ENCODE results near the gene CEP85. TPM values are rescaled to one million over a fixed set of nuclear protein-coding genes. Genes with fewer than 3 reads are reported as not detected.

Gene CEP85
- total and polyA plus RNA-seq, 9 of the 15 experiments (the other 6 are each of a cell fraction or from before 2014, with no cell fraction given), result 42.1 to 140 (median 92.6) TPM

- TF ChIP-seq ZNF785 (CRISPR knock-in tag; IDR thresholded peaks at IDR 0.05) (no peak), RB1 (IDR thresholded peaks at IDR 0.05; ENCODE audit: low read depth) (no peak), CC2D1A (IDR thresholded peaks at IDR 0.05) (0 out of 2 replicates have a peak, but pooled peaks have one; percentile 3)
Measured at GRCh38 chr1:26318338-26319064, 84.5 kb downstream of the CEP85 start (continued).

GRCh38 chr1:26320896-26321295 lies 86.9 kb downstream of the CEP85 start:
- Histone ChIP-seq H2AFZ (ENCODE audit: low read depth, low read length) (no peak overlapping the region), H3K4me3 (no peak overlapping the region), H4K20me1 (replicated peaks; ENCODE audit: control insufficient read depth, insufficient read depth, low read length) (no peaks in the 10 kb centered on the region), H3K4me1 (replicated peaks in 1 of 2; ENCODE audit: control insufficient read depth in 2 of 2, insufficient read depth in 2 of 2, low read length in 2 of 2) (peaks cover 45 to 55% of the 10 kb centered on the region in 2 experiments), H3K36me3 (ENCODE audit: control insufficient read depth, insufficient read depth, low read length) (peaks cover 19% of the 10 kb centered on the region; the same call in 2 of the 3 replicates), H3K4me2 (ENCODE audit: insufficient read depth, low read length) (no peak overlapping the region), H3K27me3 (ENCODE audit: control insufficient read depth in 2 of 2, insufficient read depth in 2 of 2, low read length in 2 of 2) (no peaks in the 10 kb centered on the region), H3K79me2 (ENCODE audit: control insufficient read depth, insufficient read depth, low read length) (peaks cover 2% of the 10 kb centered on the region; the same call in 1 of the 3 replicates), H3K27ac (ENCODE audit: extremely low read depth, low read depth, low read length) (no peak overlapping the region), H3K9me3 (replicated peaks; ENCODE audit: control insufficient read depth, insufficient read depth, low read depth, low read length) (no peaks in the 10 kb centered on the region), H3K9me1 (ENCODE audit: control insufficient read depth, insufficient read depth, low read length) (no peaks in the 10 kb centered on the region), H3K9ac (ENCODE audit: insufficient read depth in 1 of 2, low read depth in 2 of 2, low read length in 2 of 2) (peak overlapping the region in 1 of 2 experiments; percentile 65; a peak in 2 of 4 replicates)
- FAIRE-seq (no peak), DNase-seq (ENCODE audit: extremely low read depth in 1 of 4, low spot score in 3 of 4) (no peak), ATAC-seq (peak; percentile 3)
- 59% methylated on average over 2 of the region's 2 CpGs for WGBS (ENCODE audit: insufficient coverage, low coverage, missing lambda C conversion rate)
- BruUV-seq (replicated peaks), result no TSS peak
- intact Hi-C loops (cut with micrococcal nuclease), result loop anchor here (1.0 to 5.0 kb wide), 6 partner anchors 36 to 209 kb away; partner anchors contain the start of genes CATSPER4 and PDIK1L
- in situ Hi-C loops (cut with MboI), result loop anchor here (5.0 kb wide), 1 partner anchor 34 kb away; no protein-coding TSS in a partner anchor
- ChIA-PET POLR2A (interaction anchor here (0.6 to 2.8 kb wide), 11 partner anchors 10 to 150 kb away, joined by 3 to 19 read pairs (median 4); partner anchors contain the start of gene SH3BGRL3), CTCF (ENCODE audit: low intra/inter-chr PET ratio) (interaction anchor here (0.5 to 4.4 kb wide), 6 partner anchors 35 to 232 kb away, joined by 3 to 31 read pairs (median 6); no protein-coding TSS in a partner anchor)
- TF ChIP-seq CHD1 (IDR thresholded peaks at IDR 0.05; ENCODE audit: low read length) (no peak), HES1 (IDR thresholded peaks at IDR 0.05; ENCODE audit: low read depth) (no peak), RB1 (IDR thresholded peaks at IDR 0.05; ENCODE audit: low read depth) (0 out of 2 replicates have a peak, but pooled peaks have one; percentile 32), CTBP1 (IDR thresholded peaks at IDR 0.05; ENCODE audit: borderline replicate concordance) (no peak), SAFB (IDR thresholded peaks at IDR 0.05; ENCODE audit: borderline replicate concordance, low read depth, low read length) (no peak), EGR1 (conservative IDR thresholded peaks at IDR 0.05) (0 out of 2 replicates have a peak, but pooled peaks have one; percentile 19), POLR2H (tag; IDR thresholded peaks at IDR 0.05; ENCODE audit: low read depth) (no peak), ZNF274 (IDR thresholded peaks at IDR 0.05; ENCODE audit: borderline replicate concordance, low read depth, low read length) (no peak), POLR2B (IDR thresholded peaks at IDR 0.05; ENCODE audit: low read depth, partially characterized antibody) (no peak), RBFOX2 (IDR thresholded peaks at IDR 0.05; ENCODE audit: low read depth, low read length) (peak; percentile 37; the same call in 1 of the 2 replicates), E2F5 (CRISPR knock-in tag; IDR thresholded peaks at IDR 0.05) (0 out of 2 replicates have a peak, but pooled peaks have one; percentile 51)
- TF ChIP-seq, protein P1, sequence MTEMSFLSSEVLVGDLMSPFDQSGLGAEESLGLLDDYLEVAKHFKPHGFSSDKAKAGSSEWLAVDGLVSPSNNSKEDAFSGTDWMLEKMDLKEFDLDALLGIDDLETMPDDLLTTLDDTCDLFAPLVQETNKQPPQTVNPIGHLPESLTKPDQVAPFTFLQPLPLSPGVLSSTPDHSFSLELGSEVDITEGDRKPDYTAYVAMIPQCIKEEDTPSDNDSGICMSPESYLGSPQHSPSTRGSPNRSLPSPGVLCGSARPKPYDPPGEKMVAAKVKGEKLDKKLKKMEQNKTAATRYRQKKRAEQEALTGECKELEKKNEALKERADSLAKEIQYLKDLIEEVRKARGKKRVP (CRISPR knock-in tag; IDR thresholded peaks at IDR 0.05), result no peak
- TF ChIP-seq, protein P2, sequence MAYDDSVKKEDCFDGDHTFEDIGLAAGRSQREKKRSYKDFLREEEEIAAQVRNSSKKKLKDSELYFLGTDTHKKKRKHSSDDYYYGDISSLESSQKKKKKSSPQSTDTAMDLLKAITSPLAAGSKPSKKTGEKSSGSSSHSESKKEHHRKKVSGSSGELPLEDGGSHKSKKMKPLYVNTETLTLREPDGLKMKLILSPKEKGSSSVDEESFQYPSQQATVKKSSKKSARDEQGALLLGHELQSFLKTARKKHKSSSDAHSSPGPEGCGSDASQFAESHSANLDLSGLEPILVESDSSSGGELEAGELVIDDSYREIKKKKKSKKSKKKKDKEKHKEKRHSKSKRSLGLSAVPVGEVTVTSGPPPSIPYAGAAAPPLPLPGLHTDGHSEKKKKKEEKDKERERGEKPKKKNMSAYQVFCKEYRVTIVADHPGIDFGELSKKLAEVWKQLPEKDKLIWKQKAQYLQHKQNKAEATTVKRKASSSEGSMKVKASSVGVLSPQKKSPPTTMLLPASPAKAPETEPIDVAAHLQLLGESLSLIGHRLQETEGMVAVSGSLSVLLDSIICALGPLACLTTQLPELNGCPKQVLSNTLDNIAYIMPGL (CRISPR knock-in tag; IDR thresholded peaks at IDR 0.05), result no peak

All from K562 (cell line).